Breast epithelium (tissue), 4 donors: ENCODE results near the gene MBD4. TPM values are rescaled to one million over a fixed set of nuclear protein-coding genes. Genes with fewer than 3 reads are reported as not detected.

Experiments
- DNase-seq, 2 donors: peaks; one replicate each; pipeline ENCODE4 v3.0.0-alpha.2; 2019; ENCODE audit warnings: low spot score in 2 of 2
- H3K27ac ChIP-seq, 2 donors: fragments of 200-600 bp; sonication (generic) in 1 of 2; one replicate each; pipeline ENCODE4 v1.5.1; 2016 to 2019; ENCODE audit warnings: mild to moderate bottlenecking in 1 of 2
- H3K27me3 ChIP-seq, 2 donors: fragments of 200-600 bp; sonication (generic) in 1 of 2; one replicate each; pipeline versions ENCODE4 v1.5.1 to v1.6.0; 2017 to 2019; ENCODE audit warnings: control low read depth in 1 of 2, mild to moderate bottlenecking in 1 of 2
- H3K36me3 ChIP-seq: fragments of 200-600 bp; one replicate; pipeline ENCODE4 v1.5.1; 2019
- H3K4me1 ChIP-seq, 2 donors: fragments of 200-600 bp; sonication (generic); one replicate each; pipeline ENCODE4 v1.5.1; 2016 to 2019; ENCODE audit warnings: control low read depth in 1 of 2
- H3K4me3 ChIP-seq, 3 donors: fragments of 200-600 bp; sonication (generic); 1 replicate in 2 of 3; 2 replicates in 1 of 3; pipeline ENCODE4 v1.5.1; 2016 to 2019; ENCODE audit warnings: mild to moderate bottlenecking in 3 of 3, moderate library complexity in 2 of 3
- H3K9me3 ChIP-seq, 2 donors: fragments of 200-600 bp; sonication (generic) in 1 of 2; one replicate each; pipeline ENCODE4 v1.5.1; 2016 to 2019; ENCODE audit warnings: control low read depth in 1 of 2
- POLR2A ChIP-seq: fragments of 450-650 bp; IDR thresholded peaks from one replicate; pipeline ENCODE4 v1.6.1; 2016; ENCODE audit warnings: antibody characterized with exemption, mild to moderate bottlenecking, moderate library complexity
- POLR2AphosphoS5 ChIP-seq, 3 donors: sonication (generic); formaldehyde crosslinking; IDR thresholded peaks; one replicate each; pipeline ENCODE4 v1.6.1; 2017; ENCODE audit warnings: antibody characterized with exemption in 3 of 3
- intact Hi-C: fragments of 100-400 bp; cut with DNase I; formaldehyde crosslinking; loops from one replicate; pipeline ENCODE4 v1.15.1; 2023; ENCODE audit warnings: low total_unique reads
- total RNA-seq, 3 donors: library from RNA; depleted of rRNA; stranded (reverse); fragments of >200 nt; gene quantifications; one replicate each; pipeline ENCODE4 v1.1.0, GENCODE V29; 2016
- TF ChIP-seq, protein P1 (sequence below), 3 donors: fragments of 450-650 bp; IDR thresholded peaks; one replicate each; pipeline ENCODE4 v1.5.1; 2016 to 2017; ENCODE audit warnings: antibody characterized with exemption in 3 of 3, mild to moderate bottlenecking in 3 of 3, moderate library complexity in 3 of 3

MBD4 gene
- total RNA-seq, 3 donors from 2014 or later = 29.8 to 41.6 (median 37.7) TPM

DNA sequence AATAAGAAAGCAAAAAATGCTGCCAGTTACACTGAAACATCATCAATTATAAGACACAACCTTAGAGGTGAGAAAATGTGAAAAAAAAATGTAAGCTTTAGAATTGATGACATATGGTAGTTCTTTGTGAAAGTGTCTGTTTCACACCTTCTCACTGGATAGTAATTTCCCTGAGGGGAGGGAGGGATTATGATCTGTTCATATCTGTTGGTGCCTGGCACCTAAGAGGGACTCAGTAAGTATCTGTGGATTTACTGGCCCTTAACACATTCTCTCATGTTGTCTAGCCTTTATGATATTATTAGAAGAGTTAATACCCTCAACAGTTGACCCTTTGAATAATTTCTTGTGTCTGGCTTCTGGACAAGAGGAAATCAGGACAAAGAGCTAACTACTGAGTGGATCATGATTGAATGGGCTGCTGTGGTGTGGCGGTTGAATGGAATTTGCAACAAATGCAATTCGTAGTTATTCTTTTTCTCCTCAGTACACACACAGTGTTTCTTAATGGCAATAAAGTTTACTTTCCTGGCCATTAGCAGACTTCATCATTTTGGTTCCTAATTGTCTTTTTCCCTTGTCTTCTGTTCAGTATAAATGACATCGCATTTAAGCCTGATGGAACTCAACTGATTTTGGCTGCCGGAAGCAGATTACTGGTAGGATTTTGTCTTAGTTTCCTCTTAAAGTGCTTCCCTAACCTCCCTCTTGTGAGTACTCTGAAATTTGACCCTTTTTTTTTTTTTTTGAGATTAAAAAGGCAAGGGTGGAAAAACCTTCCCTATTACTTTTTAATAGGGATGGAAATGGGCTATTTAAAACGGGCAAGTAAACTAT lies 9.7 kb upstream of the MBD4 start:
- TF ChIP-seq, protein P1, sequence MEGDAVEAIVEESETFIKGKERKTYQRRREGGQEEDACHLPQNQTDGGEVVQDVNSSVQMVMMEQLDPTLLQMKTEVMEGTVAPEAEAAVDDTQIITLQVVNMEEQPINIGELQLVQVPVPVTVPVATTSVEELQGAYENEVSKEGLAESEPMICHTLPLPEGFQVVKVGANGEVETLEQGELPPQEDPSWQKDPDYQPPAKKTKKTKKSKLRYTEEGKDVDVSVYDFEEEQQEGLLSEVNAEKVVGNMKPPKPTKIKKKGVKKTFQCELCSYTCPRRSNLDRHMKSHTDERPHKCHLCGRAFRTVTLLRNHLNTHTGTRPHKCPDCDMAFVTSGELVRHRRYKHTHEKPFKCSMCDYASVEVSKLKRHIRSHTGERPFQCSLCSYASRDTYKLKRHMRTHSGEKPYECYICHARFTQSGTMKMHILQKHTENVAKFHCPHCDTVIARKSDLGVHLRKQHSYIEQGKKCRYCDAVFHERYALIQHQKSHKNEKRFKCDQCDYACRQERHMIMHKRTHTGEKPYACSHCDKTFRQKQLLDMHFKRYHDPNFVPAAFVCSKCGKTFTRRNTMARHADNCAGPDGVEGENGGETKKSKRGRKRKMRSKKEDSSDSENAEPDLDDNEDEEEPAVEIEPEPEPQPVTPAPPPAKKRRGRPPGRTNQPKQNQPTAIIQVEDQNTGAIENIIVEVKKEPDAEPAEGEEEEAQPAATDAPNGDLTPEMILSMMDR (IDR thresholded peaks at IDR 0.05) = no peak
- TF ChIP-seq POLR2A (no peak), POLR2AphosphoS5 (IDR thresholded peaks at IDR 0.05) (no peak)
- intact Hi-C loops = no loop called here
- H3K27me3 ChIP-seq = no peaks in the 10 kb centered on the region
- H3K27ac ChIP-seq = no peak overlapping the region
- H3K9me3 ChIP-seq = no peaks in the 10 kb centered on the region
- DNase-seq = no peak
- no peaks in the 10 kb centered on the region for H3K36me3 ChIP-seq
- H3K4me1 ChIP-seq = no peaks in the 10 kb centered on the region
- H3K4me3 ChIP-seq = no peak overlapping the region

DNA sequence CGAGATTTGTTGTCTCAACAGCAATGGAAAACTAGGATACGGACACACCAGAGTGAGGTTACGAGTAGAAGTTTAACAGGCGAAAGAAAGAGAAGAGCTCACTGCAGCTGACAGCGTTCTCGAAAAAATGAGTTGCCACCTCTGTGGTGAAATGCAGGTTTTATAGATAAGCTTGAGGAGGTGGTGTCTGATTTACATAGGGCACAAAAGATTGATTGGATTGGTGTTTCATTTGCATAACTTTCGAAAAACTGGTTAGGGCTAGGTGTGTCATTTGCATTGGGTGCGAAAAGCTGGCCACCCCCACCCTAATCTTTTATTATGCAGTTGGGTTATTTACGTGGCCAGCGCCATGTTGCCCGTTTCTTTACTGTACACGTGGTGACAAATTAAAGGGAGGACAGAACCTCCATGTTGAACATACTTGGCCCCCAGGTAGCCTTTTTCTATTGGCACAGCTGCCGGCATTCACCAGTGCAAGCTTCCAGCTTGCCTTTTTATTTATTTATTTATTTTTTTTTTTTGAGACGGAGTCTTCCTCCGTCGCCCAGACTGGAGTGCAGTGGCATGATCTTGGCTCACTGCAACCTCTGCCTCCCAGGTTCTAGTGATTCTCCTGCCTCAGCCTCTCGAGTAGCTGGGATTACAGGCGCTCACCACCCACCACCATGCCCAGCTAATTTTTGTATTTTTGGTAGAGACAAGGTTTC lies 8.6 kb upstream of the MBD4 start:
- no peak for DNase-seq
- intact Hi-C loops = no loop called here
- no peak for TF ChIP-seq POLR2AphosphoS5 (IDR thresholded peaks at IDR 0.05)
- TF ChIP-seq, protein P1 (IDR thresholded peaks at IDR 0.05) = no peak
- no peak for TF ChIP-seq POLR2A
- Histone ChIP-seq H3K36me3 (no peaks in the 10 kb centered on the region), H3K27me3 (no peaks in the 10 kb centered on the region), H3K4me1 (no peaks in the 10 kb centered on the region), H3K9me3 (no peaks in the 10 kb centered on the region), H3K4me3 (no peak overlapping the region), H3K27ac (no peak overlapping the region)

DNA sequence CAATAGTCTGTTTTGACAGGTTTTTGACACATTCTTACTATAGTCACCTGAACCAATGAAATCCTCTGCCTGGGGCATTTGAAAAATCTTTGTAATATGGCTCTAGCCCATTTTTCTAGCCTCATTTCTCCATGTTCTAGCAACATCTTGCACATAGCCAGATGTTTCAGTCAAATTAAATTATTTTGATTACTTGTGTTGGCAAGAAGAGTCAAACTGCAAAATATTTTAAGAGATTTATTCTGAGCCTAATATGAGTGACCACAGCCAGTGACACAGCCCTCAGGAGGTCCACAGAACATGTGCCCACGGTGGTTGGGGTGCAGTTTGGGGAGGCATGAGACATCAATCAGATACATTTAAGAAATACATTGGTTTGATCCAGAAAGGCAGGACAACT lies 7.2 kb upstream of the MBD4 start:
- H3K36me3 ChIP-seq = no peaks in the 10 kb centered on the region
- no peaks in the 10 kb centered on the region for H3K9me3 ChIP-seq
- H3K4me3 ChIP-seq = no peak overlapping the region
- H3K27me3 ChIP-seq = no peaks in the 10 kb centered on the region
- H3K27ac ChIP-seq = no peak overlapping the region
- TF ChIP-seq, protein P1 (IDR thresholded peaks at IDR 0.05) = no peak
- no peak for TF ChIP-seq POLR2AphosphoS5 (IDR thresholded peaks at IDR 0.05)
- TF ChIP-seq POLR2A = no peak
- intact Hi-C loops = no loop called here
- H3K4me1 ChIP-seq = peaks cover 0 to 8% of the 10 kb centered on the region in 2 donors
- DNase-seq = no peak

DNA sequence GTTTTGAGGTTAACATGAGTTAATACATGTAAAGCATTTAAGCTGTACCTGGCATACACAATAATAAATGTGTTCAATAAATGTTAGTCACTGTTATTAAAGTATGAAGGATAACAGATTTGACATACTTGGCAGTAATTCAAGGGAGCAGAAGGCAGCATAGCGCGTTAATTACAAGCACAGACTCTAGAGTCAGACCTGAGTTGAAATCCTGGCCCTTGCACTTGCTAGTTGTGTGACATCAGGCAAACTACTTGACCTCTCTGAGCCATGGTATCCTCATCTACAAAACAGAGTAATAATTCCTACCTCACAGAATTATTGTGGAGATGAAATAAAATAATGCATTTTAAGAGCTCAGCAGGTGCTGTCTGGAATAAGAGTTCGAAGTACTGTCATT lies 5.7 kb upstream of the MBD4 start:
- Histone ChIP-seq H3K9me3 (no peaks in the 10 kb centered on the region), H3K4me1 (peaks cover 0 to 20% of the 10 kb centered on the region in 2 donors), H3K4me3 (no peak overlapping the region), H3K27me3 (no peaks in the 10 kb centered on the region), H3K36me3 (no peaks in the 10 kb centered on the region), H3K27ac (no peak overlapping the region)
- intact Hi-C loops = no loop called here
- no peak for DNase-seq
- no peak for TF ChIP-seq POLR2A
- TF ChIP-seq, protein P1 (IDR thresholded peaks at IDR 0.05) = no peak
- no peak for TF ChIP-seq POLR2AphosphoS5 (IDR thresholded peaks at IDR 0.05)

DNA sequence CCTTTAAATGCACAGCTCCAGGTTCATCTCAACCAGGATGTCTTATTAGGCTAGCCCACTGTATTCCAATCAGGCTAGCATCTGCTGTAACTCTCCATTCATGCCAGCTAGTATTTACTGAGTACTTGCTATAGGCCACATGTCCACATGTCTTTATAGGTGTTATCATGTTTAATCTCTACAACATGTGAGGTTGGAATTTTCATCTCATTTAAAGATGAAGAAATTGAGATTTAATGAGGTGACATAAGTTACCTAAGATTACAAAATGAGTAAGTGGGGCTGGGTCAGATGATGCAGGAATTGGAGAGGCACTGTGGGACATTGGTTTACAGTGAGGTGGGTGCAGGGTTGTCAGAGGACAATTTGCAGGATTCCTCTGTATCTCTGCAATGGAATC lies 3.2 kb upstream of the MBD4 start:
- TF ChIP-seq POLR2A = no peak
- intact Hi-C loops = no loop called here
- H3K4me1 ChIP-seq = peaks cover 0 to 20% of the 10 kb centered on the region in 2 donors

More for the DNA sequence above, 3.2 kb upstream of the MBD4 start:
- Histone ChIP-seq H3K27ac (peak overlapping the region; percentile 53 to 88), H3K4me3 (no peak overlapping the region), H3K9me3 (no peaks in the 10 kb centered on the region), H3K36me3 (no peaks in the 10 kb centered on the region), H3K27me3 (no peaks in the 10 kb centered on the region)
- no peak for DNase-seq
